ENCODE data around the gene ADRA1B.

Gene ADRA1B

GRCh38 chr5:160020266-160020770, 104.0 kb downstream of the ADRA1B start:
- Mint-ChIP-seq H3K27ac (peak overlapping the region; percentile 26), H3K27me3 (no peaks in the 10 kb centered on the region)
- no peak for DNase-seq

GRCh38 chr5:160020964-160021363, 104.7 kb downstream of the ADRA1B start:
- no peak for DNase-seq
- Mint-ChIP-seq H3K36me3 (ENCODE audit: low read depth) (peaks cover 76% of the 10 kb centered on the region), H3K4me1 (ENCODE audit: low read depth) (peaks cover 34% of the 10 kb centered on the region), H3K27ac (no peak overlapping the region), H3K4me3 (no peak overlapping the region), H3K9me3 (no peaks in the 10 kb centered on the region), H3K27me3 (no peaks in the 10 kb centered on the region)

More at GRCh38 chr5:160020266-160020770, 104.0 kb downstream of the ADRA1B start:
- peaks cover 30% of the 10 kb centered on the region for H3K4me1 Mint-ChIP-seq (ENCODE audit: low read depth)
- H3K36me3 Mint-ChIP-seq (ENCODE audit: low read depth) = peaks cover 76% of the 10 kb centered on the region
- H3K9me3 Mint-ChIP-seq = no peaks in the 10 kb centered on the region
- no peak overlapping the region for H3K4me3 Mint-ChIP-seq

DNA sequence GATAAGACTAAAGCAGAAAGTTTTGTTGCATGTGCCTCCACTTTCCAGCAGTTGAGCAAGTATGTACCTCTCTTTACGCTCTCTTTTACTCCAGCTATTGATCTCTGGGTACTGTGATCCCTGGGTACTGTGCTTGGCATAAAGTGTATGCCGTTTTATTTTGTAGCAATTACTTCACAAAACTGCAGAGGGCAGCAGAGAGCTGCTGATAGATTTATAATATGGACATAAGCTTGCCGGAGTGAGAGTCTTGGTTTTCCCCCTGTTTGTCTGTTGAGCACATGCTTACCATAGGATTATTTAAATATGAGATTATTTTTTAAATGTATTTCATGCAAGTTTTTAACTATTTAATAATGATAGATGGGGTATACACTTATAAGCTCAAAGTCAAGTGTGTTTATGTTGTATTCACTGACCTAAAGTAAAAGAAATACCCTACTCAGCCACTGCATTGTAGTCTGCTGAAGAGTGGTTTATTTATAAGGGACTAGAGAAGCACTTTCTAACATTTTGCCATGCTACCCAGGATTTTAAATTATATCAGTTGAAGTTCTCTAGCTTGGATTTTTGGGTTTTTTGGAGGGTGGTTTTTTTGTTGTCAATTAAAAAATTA, 105.7 kb downstream of the ADRA1B start:
- H3K27me3 Mint-ChIP-seq = no peaks in the 10 kb centered on the region
- H3K27ac Mint-ChIP-seq = peak overlapping the region; percentile 58
- no peaks in the 10 kb centered on the region for H3K9me3 Mint-ChIP-seq
- H3K36me3 Mint-ChIP-seq (ENCODE audit: low read depth) = peaks cover 80% of the 10 kb centered on the region
- H3K4me3 Mint-ChIP-seq = no peak overlapping the region
- peaks cover 35% of the 10 kb centered on the region for H3K4me1 Mint-ChIP-seq (ENCODE audit: low read depth)
- DNase-seq = no peak
